Right lobe of liver (tissue), 6 donors: ENCODE data around the gene IL34. TPM values are rescaled to one million over a fixed set of nuclear protein-coding genes. Genes with fewer than 3 reads are reported as not detected.

Experiments
- ATAC-seq, 4 donors: fragments of 200-7000 bp; cut with Tn5 transposase; one replicate each; pipeline ENCODE4 v1.9.1; 2020; ENCODE audit warnings: mild to moderate bottlenecking in 4 of 4, moderate library complexity in 4 of 4
- DNase-seq, 3 donors: peaks; one replicate each; pipeline ENCODE4 v3.0.0-alpha.2; 2020
- H3K27ac ChIP-seq, 3 donors: fragments of 200-600 bp; one replicate each; pipeline ENCODE4 v1.8.0; 2022
- H3K27me3 ChIP-seq, 2 donors: fragments of 200-600 bp; one replicate each; pipeline ENCODE4 v1.8.0; 2022
- H3K36me3 ChIP-seq, 4 donors: fragments of 200-600 bp; sonication (generic) in 1 of 4; one replicate each; pipeline versions ENCODE4 v1.5.1 to v1.8.0; 2017 to 2022; ENCODE audit warnings: control low read depth in 1 of 4
- H3K4me1 ChIP-seq, 4 donors: fragments of 200-600 bp; sonication (generic) in 1 of 4; one replicate each; pipeline versions ENCODE4 v1.5.1 to v1.8.0; 2017 to 2022; ENCODE audit warnings: control low read depth in 1 of 4
- H3K4me3 ChIP-seq, 3 donors: fragments of 200-600 bp; one replicate each; pipeline ENCODE4 v1.8.0; 2022
- H3K9me3 ChIP-seq, 4 donors: fragments of 200-600 bp; sonication (generic) in 1 of 4; one replicate each; pipeline versions ENCODE4 v1.5.1 to v1.8.0; 2017 to 2022; ENCODE audit warnings: control low read depth in 1 of 4
- POLR2A ChIP-seq: fragments of 450-650 bp; IDR thresholded peaks from one replicate; pipeline ENCODE4 v1.6.1; 2017; ENCODE audit warnings: antibody characterized with exemption, mild to moderate bottlenecking
- WGBS: methylation state at CpG from one replicate; pipeline ENCODE4 v1.1.6; 2018; ENCODE audit warnings: low coverage, low lambda C conversion rate; ENCODE audit not compliant: insufficient coverage; ENCODE audit errors: missing lambda C conversion rate; 5-methylcytosine and 5-hydroxymethylcytosine counted together
- intact Hi-C, 2 donors: fragments of 100-400 bp; cut with DNase I; formaldehyde crosslinking; loops; one replicate each; pipeline versions ENCODE4 v1.11.2 to v1.14.1; 2022
- total RNA-seq, 6 experiments: library from RNA; depleted of rRNA in 2 of 6; stranded (reverse); fragments of >200 nt in 2 of 6; fragmentation: NEBNext Ultra II Directional in 3 of 6; extraction: Animal tissue kit (Norgen Biotek cat#: 25700) in 3 of 6; gene quantifications; one replicate each; pipeline versions ENCODE4 v1.1.0 to v1.2.4, GENCODE V29; 2016 to 2023
- TF ChIP-seq, protein P1 (sequence below), 4 donors: fragments of 200-600 bp in 3 of 4; fragments of 450-650 bp in 1 of 4; IDR thresholded peaks; one replicate each; pipeline versions ENCODE4 v1.5.1 to v1.8.0; 2016 to 2022; ENCODE audit warnings: antibody characterized with exemption in 4 of 4, mild to moderate bottlenecking in 2 of 4
- donor health status: DM: no; HTN: yes; CAD: no.
- donor health status: DM: no; HTN: no; CAD: no.
- donor health status: DM: no; HTN: no; CAD: no.
- donor health status: DM: no; HTN: yes; CAD: no.
- donor health status: DM: no; HTN: yes; CAD: no.

The IL34 gene
- total RNA-seq, 6 experiments from 2014 or later, result 0.27 to 1.1 (median 0.49) TPM

GRCh38 chr16:70687102-70687511 lies 40.7 kb downstream of the IL34 start:
- peak in 2 of 3 donors; percentile 22 to 45 for DNase-seq
- no CpG with 5 or more reads among the region's 5 CpGs for WGBS

GRCh38 chr16:70687671-70688245 lies 41.4 kb downstream of the IL34 start:
- no peak for TF ChIP-seq POLR2A
- TF ChIP-seq, protein P1, sequence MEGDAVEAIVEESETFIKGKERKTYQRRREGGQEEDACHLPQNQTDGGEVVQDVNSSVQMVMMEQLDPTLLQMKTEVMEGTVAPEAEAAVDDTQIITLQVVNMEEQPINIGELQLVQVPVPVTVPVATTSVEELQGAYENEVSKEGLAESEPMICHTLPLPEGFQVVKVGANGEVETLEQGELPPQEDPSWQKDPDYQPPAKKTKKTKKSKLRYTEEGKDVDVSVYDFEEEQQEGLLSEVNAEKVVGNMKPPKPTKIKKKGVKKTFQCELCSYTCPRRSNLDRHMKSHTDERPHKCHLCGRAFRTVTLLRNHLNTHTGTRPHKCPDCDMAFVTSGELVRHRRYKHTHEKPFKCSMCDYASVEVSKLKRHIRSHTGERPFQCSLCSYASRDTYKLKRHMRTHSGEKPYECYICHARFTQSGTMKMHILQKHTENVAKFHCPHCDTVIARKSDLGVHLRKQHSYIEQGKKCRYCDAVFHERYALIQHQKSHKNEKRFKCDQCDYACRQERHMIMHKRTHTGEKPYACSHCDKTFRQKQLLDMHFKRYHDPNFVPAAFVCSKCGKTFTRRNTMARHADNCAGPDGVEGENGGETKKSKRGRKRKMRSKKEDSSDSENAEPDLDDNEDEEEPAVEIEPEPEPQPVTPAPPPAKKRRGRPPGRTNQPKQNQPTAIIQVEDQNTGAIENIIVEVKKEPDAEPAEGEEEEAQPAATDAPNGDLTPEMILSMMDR (IDR thresholded peaks at IDR 0.05), result no peak
- no CpG with 5 or more reads among the region's 18 CpGs for WGBS
- Histone ChIP-seq H3K9me3 (no peaks in the 10 kb centered on the region), H3K4me3 (no peak overlapping the region), H3K4me1 (peaks cover 0 to 22% (median 5%) of the 10 kb centered on the region in 4 donors), H3K36me3 (no peaks in the 10 kb centered on the region), H3K27ac (peak overlapping the region; percentile 21 to 43 (median 43)), H3K27me3 (no peaks in the 10 kb centered on the region)
- ATAC-seq, result no peak
- intact Hi-C loops, result loop anchor here in 1 of 2 donors (10.0 kb wide), 1 partner anchor 47 kb away; no protein-coding TSS in a partner anchor
- DNase-seq, result peak in 2 of 3 donors; percentile 22 to 55

More at GRCh38 chr16:70687102-70687511, 40.7 kb downstream of the IL34 start:
- Histone ChIP-seq H3K9me3 (no peaks in the 10 kb centered on the region), H3K4me3 (no peak overlapping the region), H3K4me1 (peaks cover 0 to 28% (median 8%) of the 10 kb centered on the region in 4 donors), H3K36me3 (no peaks in the 10 kb centered on the region), H3K27ac (no peak overlapping the region), H3K27me3 (no peaks in the 10 kb centered on the region)
- intact Hi-C loops, result loop anchor here in 1 of 2 donors (10.0 kb wide), 1 partner anchor 48 kb away; no protein-coding TSS in a partner anchor
- no peak for TF ChIP-seq POLR2A
- TF ChIP-seq, protein P1 (IDR thresholded peaks at IDR 0.05), result no peak
- no peak for ATAC-seq

DNA sequence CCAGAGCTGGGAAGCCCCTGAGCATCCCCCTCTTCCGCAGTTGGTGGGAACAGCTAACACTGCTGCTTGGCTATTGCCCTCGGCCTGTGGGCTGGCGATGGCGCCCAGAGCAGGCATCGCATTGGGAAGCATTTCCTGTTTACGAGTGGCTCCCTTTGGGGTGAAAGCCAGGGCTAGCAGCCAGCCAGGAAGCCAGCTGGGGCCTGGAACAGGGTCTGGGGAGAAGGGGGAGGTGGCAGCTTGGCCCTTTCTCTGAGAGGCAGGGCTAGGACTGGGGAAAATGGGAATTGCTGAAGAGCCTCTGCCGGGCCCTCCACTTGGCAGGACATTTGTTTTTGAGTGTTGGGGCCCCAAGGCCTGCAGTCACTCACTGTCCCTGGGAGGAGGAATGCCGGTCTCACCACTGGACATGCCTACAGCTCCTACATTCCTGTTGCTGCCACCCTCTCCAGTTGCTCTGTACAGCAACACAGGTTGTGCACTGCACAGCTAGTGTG lies 41.9 kb downstream of the IL34 start:
- 100% methylated on average over 1 of the region's 8 CpGs for WGBS
- peak in 2 of 3 donors; percentile 43 to 62 for DNase-seq
- peak in 1 of 4 donors; percentile 1 for ATAC-seq

GRCh38 chr16:70689035-70689969 lies 42.9 kb downstream of the IL34 start:
- peak overlapping the region in 1 of 3 donors; percentile 21 for H3K27ac ChIP-seq
- WGBS, result 88% methylated on average over 6 of the region's 22 CpGs
- DNase-seq, result peak in 2 of 3 donors; percentile 21 to 54
- H3K36me3 ChIP-seq, result no peaks in the 10 kb centered on the region
- no peak for ATAC-seq
- H3K4me1 ChIP-seq, result peaks cover 0 to 6% (median 0%) of the 10 kb centered on the region in 4 donors
- no peak overlapping the region for H3K4me3 ChIP-seq
- intact Hi-C loops, result loop anchor here in 1 of 2 donors (10.0 kb wide), 1 partner anchor 45 kb away; no protein-coding TSS in a partner anchor
- no peak for TF ChIP-seq POLR2A
- TF ChIP-seq, protein P1 (IDR thresholded peaks at IDR 0.05), result no peak
- no peaks in the 10 kb centered on the region for H3K9me3 ChIP-seq
- H3K27me3 ChIP-seq, result no peaks in the 10 kb centered on the region

More for the DNA sequence above, 41.9 kb downstream of the IL34 start:
- Histone ChIP-seq H3K36me3 (no peaks in the 10 kb centered on the region), H3K27me3 (no peaks in the 10 kb centered on the region), H3K9me3 (no peaks in the 10 kb centered on the region), H3K4me1 (peaks cover 0 to 16% (median 2%) of the 10 kb centered on the region in 4 donors), H3K4me3 (no peak overlapping the region), H3K27ac (peak overlapping the region; percentile 21 to 43 (median 43))
- intact Hi-C loops, result loop anchor here in 1 of 2 donors (10.0 kb wide), 1 partner anchor 47 kb away; no protein-coding TSS in a partner anchor
- no peak for TF ChIP-seq POLR2A
- TF ChIP-seq, protein P1 (IDR thresholded peaks at IDR 0.05), result no peak
